ENCODE measurements around the gene RAB17.

RAB17 gene

GRCh38 chr2:237593036-237593435, 2.5 kb upstream of the RAB17 start:
- Histone ChIP-seq H3K27ac (ENCODE audit: low read depth, low read length) (no peak overlapping the region), H3K36me3 (ENCODE audit: control insufficient read depth, insufficient read depth, low read length) (no peaks in the 10 kb centered on the region), H3K4me1 (ENCODE audit: control insufficient read depth, insufficient read depth, low read length) (peaks cover 12% of the 10 kb centered on the region)

DNA sequence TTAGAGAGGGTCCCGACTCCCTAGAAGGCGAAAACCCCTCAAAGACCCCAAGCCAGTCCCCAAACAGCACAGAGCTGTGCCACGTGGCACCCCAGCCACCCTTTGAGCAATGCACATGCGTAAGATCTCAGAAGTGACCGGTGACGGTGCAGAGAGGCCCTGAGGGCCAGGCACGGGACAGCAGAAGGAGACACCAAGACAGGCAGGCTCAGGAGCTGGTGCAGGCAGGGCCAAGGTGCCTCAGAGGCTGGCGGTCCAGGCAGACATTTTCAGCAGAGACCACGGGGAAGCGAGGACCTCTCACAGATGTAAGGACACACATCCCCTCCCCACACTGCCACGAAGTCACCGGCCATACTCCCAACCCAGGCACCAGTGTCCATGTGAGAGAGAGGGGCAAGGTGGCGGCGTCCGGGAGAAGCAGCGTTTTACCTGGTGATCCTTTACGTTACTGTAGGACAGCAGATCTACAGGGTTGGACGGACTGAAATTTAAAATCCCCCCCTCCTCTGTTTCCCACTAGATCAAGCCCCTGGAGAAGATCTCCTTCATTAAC, 2.0 kb upstream of the RAB17 start:
- Histone ChIP-seq H3K4me3 (ENCODE audit: low read length) (no peak overlapping the region), H3K4me1 (ENCODE audit: control insufficient read depth, insufficient read depth, low read length) (peaks cover 12% of the 10 kb centered on the region), H3K9ac (ENCODE audit: low read length) (no peak overlapping the region), H3K36me3 (ENCODE audit: control insufficient read depth, insufficient read depth, low read length) (no peaks in the 10 kb centered on the region), H3K27me3 (ENCODE audit: control insufficient read depth, insufficient read depth, low read length) (no peaks in the 10 kb centered on the region), H3K27ac (ENCODE audit: low read depth, low read length) (no peak overlapping the region)

More at GRCh38 chr2:237593036-237593435, 2.5 kb upstream of the RAB17 start:
- Histone ChIP-seq H3K27me3 (ENCODE audit: control insufficient read depth, insufficient read depth, low read length) (no peaks in the 10 kb centered on the region), H3K4me3 (ENCODE audit: low read length) (no peak overlapping the region), H3K9ac (ENCODE audit: low read length) (no peak overlapping the region)

GRCh38 chr2:237591141-237591881, 777 bp upstream of the RAB17 start:
- H3K36me3 ChIP-seq (ENCODE audit: control insufficient read depth, insufficient read depth, low read length) = no peaks in the 10 kb centered on the region
- no peak overlapping the region for H3K9ac ChIP-seq (ENCODE audit: low read length)
- H3K4me3 ChIP-seq (ENCODE audit: low read length) = peak overlapping the region; percentile 53
- no peaks in the 10 kb centered on the region for H3K27me3 ChIP-seq (ENCODE audit: control insufficient read depth, insufficient read depth, low read length)
- H3K4me1 ChIP-seq (ENCODE audit: control insufficient read depth, insufficient read depth, low read length) = peaks cover 12% of the 10 kb centered on the region
- no peak overlapping the region for H3K27ac ChIP-seq (ENCODE audit: low read depth, low read length)

GRCh38 chr2:237588044-237588696, 2.4 kb downstream of the RAB17 start:
- H3K4me3 ChIP-seq (ENCODE audit: low read length) = no peak overlapping the region
- H3K9ac ChIP-seq (ENCODE audit: low read length) = no peak overlapping the region
- H3K27me3 ChIP-seq (ENCODE audit: control insufficient read depth, insufficient read depth, low read length) = no peaks in the 10 kb centered on the region
- H3K27ac ChIP-seq (ENCODE audit: low read depth, low read length) = no peak overlapping the region
- H3K36me3 ChIP-seq (ENCODE audit: control insufficient read depth, insufficient read depth, low read length) = no peaks in the 10 kb centered on the region
- no peaks in the 10 kb centered on the region for H3K4me1 ChIP-seq (ENCODE audit: control insufficient read depth, insufficient read depth, low read length)

DNA sequence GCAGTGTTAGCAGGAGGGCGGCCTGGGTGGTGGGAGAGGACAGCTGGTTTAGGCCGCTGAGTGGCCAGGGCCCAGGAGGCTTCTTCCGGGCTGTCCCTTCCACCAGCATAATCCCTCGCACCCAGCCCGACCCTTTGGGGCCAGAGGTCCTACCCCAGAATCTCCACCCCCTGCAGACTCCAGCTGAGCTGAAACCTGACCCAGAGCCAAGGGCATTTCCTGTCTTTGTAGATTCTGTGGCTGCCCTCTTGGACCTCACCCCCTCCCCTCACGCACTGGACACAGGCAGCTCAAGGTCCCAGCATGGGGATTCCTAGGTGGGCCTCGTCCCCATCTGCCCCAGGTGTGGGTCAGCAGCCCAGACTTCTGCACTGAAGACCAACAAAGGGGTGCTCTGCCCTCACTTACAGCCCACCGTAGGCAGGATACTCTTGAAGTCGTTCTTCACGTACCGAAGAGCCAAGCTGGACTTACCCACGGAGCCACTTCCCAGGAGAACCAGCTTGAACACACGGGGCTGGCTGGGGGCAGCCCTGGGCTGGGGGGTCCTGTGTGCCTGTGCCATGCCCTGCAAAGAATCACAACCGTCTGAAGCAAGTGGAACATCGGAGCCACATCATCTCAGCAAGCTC, 4.8 kb downstream of the RAB17 start:
- H3K36me3 ChIP-seq (ENCODE audit: control insufficient read depth, insufficient read depth, low read length) = no peaks in the 10 kb centered on the region
- no peak overlapping the region for H3K27ac ChIP-seq (ENCODE audit: low read depth, low read length)
- H3K4me1 ChIP-seq (ENCODE audit: control insufficient read depth, insufficient read depth, low read length) = peaks cover 10% of the 10 kb centered on the region

GRCh38 chr2:237583385-237584295, 6.9 kb downstream of the RAB17 start:
- Histone ChIP-seq H3K4me1 (ENCODE audit: control insufficient read depth, insufficient read depth, low read length) (peaks cover 10% of the 10 kb centered on the region), H3K9ac (ENCODE audit: low read length) (no peak overlapping the region), H3K36me3 (ENCODE audit: control insufficient read depth, insufficient read depth, low read length) (no peaks in the 10 kb centered on the region), H3K27me3 (ENCODE audit: control insufficient read depth, insufficient read depth, low read length) (no peaks in the 10 kb centered on the region), H3K4me3 (ENCODE audit: low read length) (no peak overlapping the region), H3K27ac (ENCODE audit: low read depth, low read length) (no peak overlapping the region)

More for the DNA sequence above, 4.8 kb downstream of the RAB17 start:
- no peak overlapping the region for H3K4me3 ChIP-seq (ENCODE audit: low read length)
- H3K27me3 ChIP-seq (ENCODE audit: control insufficient read depth, insufficient read depth, low read length) = no peaks in the 10 kb centered on the region
- H3K9ac ChIP-seq (ENCODE audit: low read length) = no peak overlapping the region

- peaks cover 10% of the 10 kb centered on the region for H3K4me1 ChIP-seq (ENCODE audit: control insufficient read depth, insufficient read depth, low read length)
- H3K9ac ChIP-seq (ENCODE audit: low read length) = no peak overlapping the region
- peak overlapping the region; percentile 33 for H3K27ac ChIP-seq (ENCODE audit: low read depth, low read length)
- H3K4me3 ChIP-seq (ENCODE audit: low read length) = peak overlapping the region; percentile 39
- no peaks in the 10 kb centered on the region for H3K27me3 ChIP-seq (ENCODE audit: control insufficient read depth, insufficient read depth, low read length)
- H3K36me3 ChIP-seq (ENCODE audit: control insufficient read depth, insufficient read depth, low read length) = no peaks in the 10 kb centered on the region
Observed at GRCh38 chr2:237581751-237582746, 8.5 kb downstream of the RAB17 start.

DNA sequence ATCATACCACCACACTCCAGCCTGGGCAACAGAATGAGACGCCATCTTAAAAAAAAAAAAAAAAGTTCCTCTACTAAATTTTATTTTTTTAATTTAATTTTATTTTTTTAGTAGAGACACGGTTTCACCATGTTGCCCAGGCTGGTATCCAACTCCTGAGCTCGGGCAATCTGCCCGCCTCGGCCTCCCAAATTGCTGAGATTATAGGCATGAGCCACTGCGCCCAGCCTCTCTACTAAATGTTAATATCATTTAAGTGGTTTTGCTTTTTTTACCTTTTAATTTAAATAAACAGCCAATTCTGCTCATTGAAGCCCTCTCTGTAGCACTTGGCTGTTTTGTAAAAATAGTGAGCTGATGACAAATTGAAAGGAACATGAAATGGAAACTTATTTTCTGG, 9.2 kb downstream of the RAB17 start:
- Histone ChIP-seq H3K9ac (ENCODE audit: low read length) (no peak overlapping the region), H3K27ac (ENCODE audit: low read depth, low read length) (peak overlapping the region; percentile 33), H3K4me1 (ENCODE audit: control insufficient read depth, insufficient read depth, low read length) (peaks cover 10% of the 10 kb centered on the region), H3K36me3 (ENCODE audit: control insufficient read depth, insufficient read depth, low read length) (no peaks in the 10 kb centered on the region), H3K27me3 (ENCODE audit: control insufficient read depth, insufficient read depth, low read length) (no peaks in the 10 kb centered on the region), H3K4me3 (ENCODE audit: low read length) (no peak overlapping the region)

DNA sequence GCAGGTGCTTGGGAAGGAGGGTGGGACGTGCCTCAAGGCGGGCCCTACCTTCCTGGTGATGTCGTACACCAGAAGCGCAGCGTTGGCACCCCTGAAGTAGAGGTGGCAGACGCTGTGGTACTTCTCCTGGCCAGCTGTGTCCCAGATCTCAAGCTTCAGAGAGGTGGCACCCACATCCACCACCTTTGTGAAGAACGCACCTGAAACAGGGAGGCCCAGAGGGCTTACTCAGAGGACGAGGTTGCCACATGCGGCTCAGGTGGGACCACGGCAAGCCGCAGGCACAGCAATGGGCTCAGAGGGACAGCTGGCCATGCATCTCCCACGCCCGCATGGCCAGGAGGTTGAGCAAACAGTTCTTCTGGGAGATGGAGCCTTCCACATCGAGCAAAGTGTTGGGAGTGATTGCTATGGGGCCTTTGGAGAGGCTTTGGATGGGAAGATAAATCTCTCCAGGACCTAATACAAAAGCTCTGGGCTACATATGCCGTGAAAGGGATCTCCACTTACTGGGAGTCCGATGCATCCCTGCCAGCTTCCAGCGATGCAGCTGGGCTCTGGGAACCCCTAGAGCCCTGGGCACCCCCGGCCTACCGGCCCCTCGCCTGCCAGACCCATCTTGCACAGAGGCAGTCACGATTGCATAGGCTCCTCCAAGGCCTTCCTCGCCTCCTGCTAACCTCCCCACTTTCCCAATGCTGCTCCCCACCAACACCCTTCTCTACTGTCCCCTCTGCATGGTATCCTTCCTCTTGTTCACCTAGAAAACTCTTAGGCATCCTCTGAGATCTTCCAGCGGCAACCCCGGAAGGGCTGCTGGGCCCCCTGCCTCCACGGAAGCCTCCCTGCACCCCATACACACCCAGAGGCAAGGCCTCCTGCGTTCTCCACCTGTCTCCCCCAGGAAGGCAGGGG, 12.3 kb downstream of the RAB17 start:
- no peaks in the 10 kb centered on the region for H3K27me3 ChIP-seq (ENCODE audit: control insufficient read depth, insufficient read depth, low read length)
- H3K4me3 ChIP-seq (ENCODE audit: low read length) = no peak overlapping the region
- no peak overlapping the region for H3K9ac ChIP-seq (ENCODE audit: low read length)
- H3K36me3 ChIP-seq (ENCODE audit: control insufficient read depth, insufficient read depth, low read length) = no peaks in the 10 kb centered on the region
- peaks cover 10% of the 10 kb centered on the region for H3K4me1 ChIP-seq (ENCODE audit: control insufficient read depth, insufficient read depth, low read length)
- no peak overlapping the region for H3K27ac ChIP-seq (ENCODE audit: low read depth, low read length)

DNA sequence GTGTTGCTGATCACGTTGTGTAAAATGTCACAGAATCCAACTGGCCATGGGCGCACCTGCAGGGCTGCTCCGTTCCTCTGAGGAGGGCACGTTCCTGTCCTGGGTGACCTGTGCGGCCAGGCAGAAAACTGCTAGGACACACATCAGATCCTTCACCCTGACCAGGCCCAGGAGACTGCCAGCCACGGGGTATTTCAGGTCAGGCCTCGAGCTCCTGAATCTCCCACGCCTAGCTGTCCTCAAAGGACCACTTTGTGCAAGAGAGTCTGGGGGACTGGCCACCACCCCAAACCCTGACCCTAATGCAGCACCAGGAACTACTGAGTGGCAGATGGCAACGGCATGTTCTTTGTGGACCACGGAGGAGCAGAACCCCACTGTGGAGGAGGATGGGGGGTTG, 13.1 kb downstream of the RAB17 start:
- no peaks in the 10 kb centered on the region for H3K27me3 ChIP-seq (ENCODE audit: control insufficient read depth, insufficient read depth, low read length)
- H3K9ac ChIP-seq (ENCODE audit: low read length) = no peak overlapping the region
- H3K27ac ChIP-seq (ENCODE audit: low read depth, low read length) = no peak overlapping the region
- peaks cover 9% of the 10 kb centered on the region for H3K4me1 ChIP-seq (ENCODE audit: control insufficient read depth, insufficient read depth, low read length)
- H3K36me3 ChIP-seq (ENCODE audit: control insufficient read depth, insufficient read depth, low read length) = no peaks in the 10 kb centered on the region
- H3K4me3 ChIP-seq (ENCODE audit: low read length) = no peak overlapping the region

All from rectal smooth muscle tissue (tissue), 1 donor.